KOPT-K1 (cell line): ENCODE measurements around the gene NIPAL3.
"Not testable (repeated sequence)": the region's sequence is repeated elsewhere in the genome, so short reads cannot be mapped to it uniquely, and the experiment has no call there.

ENCODE experiments used
- H3K27ac ChIP-seq: fragments of 200-600 bp; sonication (generic); 2 replicates; pipeline ENCODE4 v1.5.1; 2016; ENCODE audit warnings: antibody characterized with exemption, mild to moderate bottlenecking, low read depth, low read length; ENCODE audit not compliant: poor library complexity, severe bottlenecking
- H3K36me3 ChIP-seq: fragments of 200-600 bp; sonication (generic); 2 replicates; pipeline ENCODE4 v1.5.1; 2017; ENCODE audit warnings: antibody characterized with exemption, mild to moderate bottlenecking, low read length, moderate library complexity; ENCODE audit not compliant: insufficient read depth
- H3K9me3 ChIP-seq: fragments of 200-600 bp; sonication (generic); 2 replicates; pipeline ENCODE4 v1.5.1; 2017; ENCODE audit warnings: antibody characterized with exemption, low read length, mild to moderate bottlenecking; ENCODE audit not compliant: insufficient read depth, poor library complexity, severe bottlenecking

Gene NIPAL3

DNA sequence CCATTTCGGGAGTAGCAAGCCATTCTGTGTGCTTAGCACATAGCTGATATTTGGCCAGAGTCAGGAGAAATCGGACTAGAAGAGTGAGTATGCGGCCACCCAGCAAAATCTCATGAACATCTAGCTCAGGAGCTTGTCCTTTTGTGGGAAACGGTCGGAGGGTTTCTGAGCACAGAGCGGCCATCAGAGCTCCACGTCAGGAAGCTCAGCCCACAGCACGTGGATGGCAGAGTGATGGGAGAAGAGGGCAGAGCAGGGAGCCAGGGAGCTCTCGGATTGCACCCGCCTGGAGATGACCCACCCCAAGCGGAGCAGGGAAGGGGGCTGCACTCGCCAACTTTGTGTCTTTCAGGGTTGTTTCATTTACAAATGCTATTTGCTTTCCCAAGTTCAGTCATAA, 100.9 kb downstream of the NIPAL3 start:
- Histone ChIP-seq H3K27ac (no peak overlapping the region), H3K36me3 (no peaks in the 10 kb centered on the region), H3K9me3 (no peaks in the 10 kb centered on the region)

DNA sequence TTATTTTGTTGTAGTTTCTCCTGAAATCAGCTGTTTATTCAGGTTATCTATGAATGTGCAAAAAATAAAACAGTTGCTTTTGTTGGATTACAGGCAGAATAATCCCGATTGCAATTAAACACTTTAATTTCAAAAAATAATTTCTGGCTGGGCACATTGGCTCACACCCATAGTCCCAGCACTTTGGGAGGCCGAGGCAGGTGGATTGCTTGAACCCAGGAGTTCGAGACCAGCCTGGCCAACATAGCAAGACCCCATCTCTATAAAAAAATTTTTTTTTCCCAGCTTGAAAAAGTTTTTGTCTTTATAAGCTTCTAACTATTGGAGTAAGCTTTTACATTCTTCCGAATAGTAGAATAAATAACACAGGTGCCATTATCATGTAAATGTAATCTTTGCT, 102.3 kb downstream of the NIPAL3 start:
- Histone ChIP-seq H3K27ac (no peak overlapping the region), H3K9me3 (no peaks in the 10 kb centered on the region), H3K36me3 (no peaks in the 10 kb centered on the region)

DNA sequence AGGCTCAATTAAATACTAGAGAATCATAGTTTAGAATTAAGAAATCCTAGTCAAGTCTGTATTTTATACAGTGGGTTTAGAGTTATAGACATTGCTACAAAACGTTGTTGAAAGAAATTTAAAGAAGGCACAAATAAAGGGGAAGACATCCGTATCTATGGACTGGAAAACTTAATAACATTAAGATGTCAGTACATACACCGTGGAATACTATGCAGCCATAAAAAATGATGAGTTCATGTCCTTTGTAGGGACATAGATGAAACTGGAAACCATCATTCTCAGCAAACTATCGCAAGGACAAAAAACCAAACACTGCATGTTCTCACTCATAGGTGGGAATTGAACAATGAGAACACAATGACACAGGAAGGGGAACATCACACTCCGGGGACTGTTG, 104.7 kb downstream of the NIPAL3 start:
- H3K27ac ChIP-seq, H3K9me3 ChIP-seq, H3K36me3 ChIP-seq: not testable (repeated sequence)
